VCaP (cell line): Measurements from ENCODE around the gene NFIB.

Experiments used
- H3K27ac ChIP-seq: fragments of 450-650 bp; 2 replicates; pipeline ENCODE4 v1.5.1; 2017
- CTCF ChIP-seq: fragments of 450-650 bp; conservative IDR thresholded peaks from 2 replicates; pipeline ENCODE4 v1.5.1; 2017; ENCODE audit warnings: mild to moderate bottlenecking, moderate library complexity

The NFIB gene

GRCh38 chr9:14292181-14292739, 21.7 kb downstream of the NFIB start:
- TF ChIP-seq CTCF, result no peak
- H3K27ac ChIP-seq, result no peak overlapping the region

- TF ChIP-seq CTCF, result no peak
- no peak overlapping the region for H3K27ac ChIP-seq
Observed at GRCh38 chr9:14289916-14290315, 24.0 kb downstream of the NFIB start.

GRCh38 chr9:14288433-14288832, 25.5 kb downstream of the NFIB start:
- no peak overlapping the region for H3K27ac ChIP-seq
- TF ChIP-seq CTCF, result no peak

- TF ChIP-seq CTCF, result no peak
- no peak overlapping the region for H3K27ac ChIP-seq
Observed at GRCh38 chr9:14286121-14286520, 27.8 kb downstream of the NFIB start.

GRCh38 chr9:14283276-14283675, 30.7 kb downstream of the NFIB start:
- TF ChIP-seq CTCF, result no peak
- peak overlapping the region; percentile 56 for H3K27ac ChIP-seq

GRCh38 chr9:14281876-14282275, 32.1 kb downstream of the NFIB start:
- peak overlapping the region; percentile 56 for H3K27ac ChIP-seq

GRCh38 chr9:14281136-14281795, 32.7 kb downstream of the NFIB start:
- peak overlapping the region; percentile 56; the same call in 1 of the 2 replicates for H3K27ac ChIP-seq
- TF ChIP-seq CTCF, result no peak

More at GRCh38 chr9:14281876-14282275, 32.1 kb downstream of the NFIB start:
- TF ChIP-seq CTCF, result no peak
